ENCODE measurements around the gene KISS1.

- TF ChIP-seq CTCF (IDR thresholded peaks at IDR 0.05) (no peak), POLR2A (IDR thresholded peaks at IDR 0.05) (no peak)
These were observed 25.0 kb upstream of the KISS1 start for GRCh38 chr1:204221271-204221670.

All from adrenal gland (tissue), 5 donors.